ENCODE data around the gene HIRIP3.

HIRIP3 gene

GRCh38 chr16:29975811-29976511, 19.5 kb downstream of the HIRIP3 start:
- Histone ChIP-seq H3K4me2 (ENCODE audit: low read depth, low read length) (peak overlapping the region; percentile 87), H3K27me3 (replicated peaks; ENCODE audit: insufficient read depth, low read length) (no peaks in the 10 kb centered on the region), H3K36me3 (replicated peaks; ENCODE audit: insufficient read depth, low read length) (0 out of 2 replicates have a peak, but pooled peaks cover 2% of the 10 kb centered on the region), H3K4me1 (ENCODE audit: low read length) (peaks cover 19% of the 10 kb centered on the region), H3K4me3 (ENCODE audit: low read length) (peak overlapping the region; percentile 99; the same call in 1 of the 2 replicates), H2AFZ (ENCODE audit: low read length) (no peak overlapping the region), H3K9me2 (replicated peaks; ENCODE audit: insufficient read depth, low read length) (no peaks in the 10 kb centered on the region), H4K20me1 (ENCODE audit: insufficient read depth, low read length) (no peaks in the 10 kb centered on the region), H3K9me3 (replicated peaks; ENCODE audit: insufficient read depth, low read length) (no peaks in the 10 kb centered on the region), H3K27ac (ENCODE audit: low read length) (no peak overlapping the region), H3K9ac (ENCODE audit: low read length) (peak overlapping the region; percentile 93; the same call in 1 of the 2 replicates), H3F3A (ENCODE audit: insufficient read depth, low read length) (no peaks in the 10 kb centered on the region), H3K79me2 (ENCODE audit: low read length) (peaks cover 45% of the 10 kb centered on the region)
- no peak for DNase-seq
- TF ChIP-seq CTCF (IDR thresholded peaks at IDR 0.05; ENCODE audit: low read length): no peak

DNA sequence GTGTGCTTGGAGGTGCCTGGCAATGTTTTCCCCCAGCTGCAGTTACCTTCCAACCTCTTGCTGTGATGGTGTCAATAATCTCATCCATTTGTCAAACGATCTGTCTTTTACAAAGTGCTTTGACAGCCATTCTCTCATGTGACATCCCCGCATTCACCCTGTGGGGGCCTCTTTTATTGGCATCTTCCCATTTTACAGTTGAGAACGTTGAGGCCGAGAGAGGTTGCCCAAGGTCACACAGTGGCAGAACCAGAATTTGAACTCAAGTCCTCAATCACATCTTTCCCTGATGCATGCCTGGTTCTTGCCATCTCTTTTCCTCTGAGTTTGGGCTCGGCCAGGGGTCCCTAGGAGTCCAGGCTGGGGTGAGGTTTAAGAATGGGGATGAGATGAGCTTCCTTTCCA, 20.3 kb downstream of the HIRIP3 start:
- Histone ChIP-seq H2AFZ (ENCODE audit: low read length) (no peak overlapping the region), H3K4me3 (ENCODE audit: low read length) (peak overlapping the region; percentile 99), H3F3A (ENCODE audit: insufficient read depth, low read length) (no peaks in the 10 kb centered on the region), H3K4me2 (ENCODE audit: low read depth, low read length) (peak overlapping the region; percentile 87), H3K36me3 (replicated peaks; ENCODE audit: insufficient read depth, low read length) (no peaks in the 10 kb centered on the region), H3K9ac (ENCODE audit: low read length) (peak overlapping the region; percentile 93; the same call in 1 of the 2 replicates), H3K79me2 (ENCODE audit: low read length) (peaks cover 45% of the 10 kb centered on the region), H3K9me2 (replicated peaks; ENCODE audit: insufficient read depth, low read length) (no peaks in the 10 kb centered on the region), H3K27ac (ENCODE audit: low read length) (no peak overlapping the region), H3K9me3 (replicated peaks; ENCODE audit: insufficient read depth, low read length) (no peaks in the 10 kb centered on the region), H3K4me1 (ENCODE audit: low read length) (peaks cover 19% of the 10 kb centered on the region), H3K27me3 (replicated peaks; ENCODE audit: insufficient read depth, low read length) (no peaks in the 10 kb centered on the region), H4K20me1 (ENCODE audit: insufficient read depth, low read length) (no peaks in the 10 kb centered on the region)
- no peak for DNase-seq
- TF ChIP-seq EZH2phosphoT487 (IDR thresholded peaks at IDR 0.05; ENCODE audit: low read length) (no peak), EZH2 (optimal IDR thresholded peaks at IDR 0.05; ENCODE audit: low read depth, low read length) (no peak), CTCF (IDR thresholded peaks at IDR 0.05; ENCODE audit: low read length) (no peak)

GRCh38 chr16:29974291-29975133, 20.9 kb downstream of the HIRIP3 start:
- H3K9me3 ChIP-seq (replicated peaks; ENCODE audit: insufficient read depth, low read length): no peaks in the 10 kb centered on the region
- peak overlapping the region; percentile 50; the same call in 1 of the 2 replicates for H3K27ac ChIP-seq (ENCODE audit: low read length)
- H3K9ac ChIP-seq (ENCODE audit: low read length): peak overlapping the region; percentile 93
- H3K4me1 ChIP-seq (ENCODE audit: low read length): peaks cover 19% of the 10 kb centered on the region
- H3K4me2 ChIP-seq (ENCODE audit: low read depth, low read length): peak overlapping the region; percentile 87
- H3K9me2 ChIP-seq (replicated peaks; ENCODE audit: insufficient read depth, low read length): no peaks in the 10 kb centered on the region
- H3K79me2 ChIP-seq (ENCODE audit: low read length): peaks cover 45% of the 10 kb centered on the region
- TF ChIP-seq CTCF (IDR thresholded peaks at IDR 0.05; ENCODE audit: low read length) (no peak), EZH2 (optimal IDR thresholded peaks at IDR 0.05; ENCODE audit: low read depth, low read length) (no peak), EZH2phosphoT487 (IDR thresholded peaks at IDR 0.05; ENCODE audit: low read length) (no peak)
- no peaks in the 10 kb centered on the region for H3F3A ChIP-seq (ENCODE audit: insufficient read depth, low read length)
- DNase-seq: no peak
- no peaks in the 10 kb centered on the region for H4K20me1 ChIP-seq (ENCODE audit: insufficient read depth, low read length)
- no peaks in the 10 kb centered on the region for H3K36me3 ChIP-seq (replicated peaks; ENCODE audit: insufficient read depth, low read length)
- peak overlapping the region; percentile 97 for H2AFZ ChIP-seq (ENCODE audit: low read length)
- no peaks in the 10 kb centered on the region for H3K27me3 ChIP-seq (replicated peaks; ENCODE audit: insufficient read depth, low read length)
- peak overlapping the region; percentile 99 for H3K4me3 ChIP-seq (ENCODE audit: low read length)
